ENCODE results near the gene RDH8.

DNA sequence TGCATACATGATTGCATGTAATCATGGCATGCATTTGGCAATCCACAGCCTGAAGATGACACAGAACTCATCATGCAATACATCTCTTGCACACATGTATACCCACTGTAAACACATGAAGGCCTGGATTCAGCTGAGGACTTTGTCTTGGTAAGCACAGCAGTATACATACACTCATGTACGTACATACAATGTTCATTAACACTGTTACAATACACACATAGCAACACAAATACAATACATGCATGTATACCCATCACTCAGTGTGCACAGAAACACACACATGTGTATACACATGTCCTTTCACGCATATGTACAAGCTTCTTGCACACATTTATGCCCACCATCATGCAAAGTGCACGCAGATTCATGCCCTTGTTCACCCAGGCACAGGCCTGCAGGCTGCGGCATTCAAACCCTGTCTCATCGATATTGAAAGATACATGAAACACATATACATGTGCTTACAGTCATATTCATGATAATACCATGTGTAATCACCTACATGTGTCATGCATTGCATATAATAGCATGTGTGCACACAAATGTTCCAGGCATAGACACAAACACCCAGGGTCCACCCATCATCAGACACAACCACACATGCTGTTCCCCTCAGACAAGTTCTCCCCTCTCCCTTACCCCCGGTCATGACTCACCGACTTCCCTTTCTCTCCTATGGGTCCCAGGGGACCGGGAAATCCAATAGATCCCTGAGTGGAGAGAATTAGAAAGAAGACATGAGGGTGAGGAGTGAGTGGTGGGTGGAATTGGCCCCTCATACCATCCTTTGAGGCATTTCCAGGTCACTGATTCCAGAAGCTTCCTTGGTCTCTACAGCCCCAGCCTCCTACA is 31.6 kb upstream of the RDH8 start:
- no peak for TF ChIP-seq ZNF384 (IDR thresholded peaks at IDR 0.05)
- no peak for TF ChIP-seq L3MBTL2 (conservative IDR thresholded peaks at IDR 0.05)
- TF ChIP-seq FOXM1 (IDR thresholded peaks at IDR 0.05; ENCODE audit: borderline replicate concordance) = no peak
- TF ChIP-seq NFRKB (IDR thresholded peaks at IDR 0.05) = no peak
- TF ChIP-seq, protein P1, sequence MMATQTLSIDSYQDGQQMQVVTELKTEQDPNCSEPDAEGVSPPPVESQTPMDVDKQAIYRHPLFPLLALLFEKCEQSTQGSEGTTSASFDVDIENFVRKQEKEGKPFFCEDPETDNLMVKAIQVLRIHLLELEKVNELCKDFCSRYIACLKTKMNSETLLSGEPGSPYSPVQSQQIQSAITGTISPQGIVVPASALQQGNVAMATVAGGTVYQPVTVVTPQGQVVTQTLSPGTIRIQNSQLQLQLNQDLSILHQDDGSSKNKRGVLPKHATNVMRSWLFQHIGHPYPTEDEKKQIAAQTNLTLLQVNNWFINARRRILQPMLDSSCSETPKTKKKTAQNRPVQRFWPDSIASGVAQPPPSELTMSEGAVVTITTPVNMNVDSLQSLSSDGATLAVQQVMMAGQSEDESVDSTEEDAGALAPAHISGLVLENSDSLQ (IDR thresholded peaks at IDR 0.05) = no peak
- no peak for TF ChIP-seq ELF4 (IDR thresholded peaks at IDR 0.05)
- no peak for TF ChIP-seq FOXA1 (IDR thresholded peaks at IDR 0.05)
- TF ChIP-seq SP1 (IDR thresholded peaks at IDR 0.05) = no peak
- no peak for TF ChIP-seq BHLHE40 (IDR thresholded peaks at IDR 0.05; ENCODE audit: borderline replicate concordance)
- TF ChIP-seq SUZ12 (IDR thresholded peaks at IDR 0.05) = no peak
- no peak for TF ChIP-seq LEF1 (IDR thresholded peaks at IDR 0.05; ENCODE audit: borderline replicate concordance)
- TF ChIP-seq TARDBP (IDR thresholded peaks at IDR 0.05) = no peak
- TF ChIP-seq ARNT (IDR thresholded peaks at IDR 0.05) = no peak

Data from HEK293T (cell line).